Stimulated activated naive CD4-positive, alpha-beta T cell (primary cell): ENCODE data around the gene ABCC2.
"Not testable (repeated sequence)": the region's sequence is repeated elsewhere in the genome, so short reads cannot be mapped to it uniquely, and the experiment has no call there.

Source experiments
- DNase-seq, 6 experiments: peaks; one replicate each; lab custom pipeline; 2025; lab: John Stamatoyannopoulos, UW

ABCC2 gene

DNA sequence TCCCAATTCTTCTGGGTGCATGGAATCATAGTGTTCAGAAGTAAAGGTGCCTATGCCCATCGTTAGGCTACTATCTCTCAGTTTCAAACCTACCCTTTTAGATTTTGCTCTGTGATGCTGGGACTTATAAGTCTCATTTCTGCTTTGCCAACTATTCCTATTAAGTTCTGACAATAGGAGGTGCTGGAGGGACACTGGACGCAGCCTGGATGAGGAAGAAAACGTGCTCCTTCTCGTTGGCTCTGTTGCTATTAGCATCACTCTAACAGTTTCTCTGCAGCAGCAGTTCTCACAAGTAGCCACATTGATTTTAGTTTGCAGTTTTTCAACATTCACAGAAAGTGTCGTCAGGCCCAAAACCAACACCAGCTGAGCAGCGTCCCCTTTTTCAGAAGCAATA is 72.4 kb downstream of the ABCC2 start:
- DNase-seq, result no peak

DNA sequence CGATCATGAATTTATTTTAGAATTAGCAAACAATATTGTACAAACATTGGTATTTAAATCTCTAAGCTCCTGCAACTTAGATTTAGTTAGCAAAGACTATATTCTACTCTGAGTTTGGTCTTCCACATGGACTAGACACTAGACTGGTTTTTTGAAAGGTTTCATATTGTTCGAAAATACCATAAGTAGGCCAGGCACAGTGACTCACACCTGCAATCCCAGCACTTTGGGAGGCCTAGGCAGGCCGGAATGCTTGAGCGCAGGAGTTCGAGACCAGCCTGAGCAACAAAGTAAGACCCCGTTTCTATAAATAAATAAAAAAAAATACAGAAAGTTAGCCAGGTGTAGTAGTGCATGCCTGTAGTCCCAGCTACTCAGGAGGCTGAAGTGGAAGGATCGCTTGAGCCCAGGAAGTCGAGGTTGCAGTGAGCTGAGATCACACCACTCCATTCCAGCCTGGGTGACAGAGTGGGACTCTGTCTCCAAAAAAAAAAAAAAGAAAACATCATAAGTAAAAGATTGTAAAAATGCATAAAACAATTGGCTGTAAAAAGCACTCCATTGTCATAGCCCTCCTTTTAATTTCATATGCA is 73.1 kb downstream of the ABCC2 start:
- DNase-seq, result no peak

DNA sequence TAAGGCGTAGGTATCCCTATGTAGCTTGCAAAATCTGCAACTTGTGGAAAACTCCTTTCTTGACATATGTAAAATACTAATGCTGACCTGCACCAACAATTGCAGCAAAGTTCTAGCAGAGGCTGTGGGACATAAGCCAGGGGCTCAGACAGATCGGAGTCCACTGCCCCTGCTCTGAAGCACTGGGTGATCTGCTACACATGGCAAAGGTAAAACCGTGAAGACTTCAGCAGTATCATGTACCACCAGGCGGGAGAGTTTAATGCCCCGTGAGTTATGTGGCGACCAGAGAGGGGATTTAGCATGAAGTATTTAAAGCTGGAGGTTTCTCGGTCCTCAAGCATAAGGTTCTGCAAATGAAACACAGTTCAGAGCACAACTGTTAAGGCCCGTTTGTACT is 76.4 kb downstream of the ABCC2 start:
- no peak for DNase-seq

DNA sequence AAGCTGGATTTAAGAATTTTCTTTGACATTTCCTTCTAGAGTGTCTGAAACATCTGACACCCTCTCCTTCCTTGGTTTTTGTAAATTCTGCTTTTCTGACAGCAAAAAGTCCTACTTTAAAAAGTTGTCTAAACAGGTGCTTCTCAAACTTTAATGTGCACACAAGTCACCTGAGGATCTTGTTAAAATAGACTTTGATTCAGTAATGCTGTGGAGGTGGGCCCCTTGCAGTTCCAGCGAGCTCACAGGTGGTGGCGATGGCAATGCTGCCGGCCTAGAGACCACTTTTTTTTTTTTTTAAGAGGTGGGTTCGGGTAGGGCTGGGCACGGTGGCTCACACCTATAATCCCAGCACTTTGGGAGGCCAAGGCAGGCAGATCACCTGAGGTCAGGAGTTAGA is 77.1 kb downstream of the ABCC2 start:
- no peak for DNase-seq

DNA sequence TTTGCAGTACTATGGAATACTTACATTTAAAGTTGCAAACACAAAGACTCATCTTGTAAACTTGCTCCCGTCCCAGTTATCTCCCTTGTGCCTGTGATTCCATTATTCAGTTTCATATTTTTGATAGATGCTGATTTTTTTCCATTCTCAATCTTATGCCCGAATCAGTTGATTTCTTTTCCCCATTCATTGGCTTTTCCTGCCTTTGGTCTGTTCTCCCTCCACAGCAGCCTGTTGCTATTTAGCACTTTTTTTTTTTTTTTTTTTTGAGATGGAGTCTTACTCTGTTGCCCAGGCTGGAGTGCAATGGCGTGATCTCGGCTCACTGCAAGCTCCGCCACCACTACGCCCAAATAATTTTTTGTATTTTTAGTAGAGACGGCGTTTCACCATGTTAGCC is 78.0 kb downstream of the ABCC2 start:
- DNase-seq, result no peak

DNA sequence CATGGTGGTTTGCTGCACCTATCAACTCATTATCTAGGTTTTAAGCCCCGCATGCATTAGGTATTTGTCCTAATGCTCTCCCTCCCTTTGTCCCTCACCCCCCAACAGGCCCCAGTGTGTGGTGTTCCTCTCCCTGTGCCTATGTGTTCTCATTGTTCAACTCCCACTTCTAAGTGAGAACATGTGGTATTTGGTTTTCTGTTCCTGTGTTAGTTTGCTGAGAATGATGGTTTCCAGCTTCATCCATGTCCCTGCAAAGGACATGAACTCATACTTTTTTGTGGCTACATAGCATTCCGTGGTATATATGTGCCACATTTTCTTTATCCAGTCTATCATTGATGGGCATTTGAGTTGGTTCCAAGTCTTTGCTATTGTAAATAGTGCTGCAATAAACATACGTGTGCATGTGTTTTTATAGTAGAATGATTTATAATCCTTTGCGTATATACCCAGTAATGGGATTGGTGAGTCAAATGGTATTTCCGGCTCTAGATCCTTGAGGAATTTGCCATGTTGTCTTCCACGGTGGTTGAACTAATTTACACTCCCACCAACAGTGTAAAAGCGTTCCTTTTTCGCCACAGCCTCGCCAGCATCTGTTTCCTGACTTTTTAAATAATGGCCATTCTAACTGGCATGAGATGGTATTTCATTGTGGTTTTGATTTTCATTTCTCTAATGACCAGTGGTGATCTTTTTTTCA is 81.2 kb downstream of the ABCC2 start:
- not testable (repeated sequence) for DNase-seq

DNA sequence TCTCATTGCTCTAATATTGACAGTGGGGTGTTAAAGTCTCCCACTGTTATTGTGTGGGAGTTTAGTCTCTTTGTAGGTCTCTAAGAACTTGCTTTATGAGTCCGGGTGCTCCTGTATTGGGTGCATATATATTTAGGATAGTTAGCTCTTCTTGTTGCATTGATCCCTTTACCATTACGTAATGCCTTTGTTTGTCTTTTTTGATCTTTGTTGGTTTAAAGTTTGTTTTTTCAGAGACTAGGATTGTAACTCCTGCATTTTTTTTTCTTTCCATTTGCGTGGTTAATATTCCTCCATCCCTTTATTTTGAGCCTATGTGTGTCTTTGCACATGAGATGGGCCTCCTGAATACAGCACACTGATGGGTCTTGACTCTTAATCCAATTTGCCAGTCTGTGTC is 84.8 kb downstream of the ABCC2 start:
- DNase-seq, result not testable (repeated sequence)

DNA sequence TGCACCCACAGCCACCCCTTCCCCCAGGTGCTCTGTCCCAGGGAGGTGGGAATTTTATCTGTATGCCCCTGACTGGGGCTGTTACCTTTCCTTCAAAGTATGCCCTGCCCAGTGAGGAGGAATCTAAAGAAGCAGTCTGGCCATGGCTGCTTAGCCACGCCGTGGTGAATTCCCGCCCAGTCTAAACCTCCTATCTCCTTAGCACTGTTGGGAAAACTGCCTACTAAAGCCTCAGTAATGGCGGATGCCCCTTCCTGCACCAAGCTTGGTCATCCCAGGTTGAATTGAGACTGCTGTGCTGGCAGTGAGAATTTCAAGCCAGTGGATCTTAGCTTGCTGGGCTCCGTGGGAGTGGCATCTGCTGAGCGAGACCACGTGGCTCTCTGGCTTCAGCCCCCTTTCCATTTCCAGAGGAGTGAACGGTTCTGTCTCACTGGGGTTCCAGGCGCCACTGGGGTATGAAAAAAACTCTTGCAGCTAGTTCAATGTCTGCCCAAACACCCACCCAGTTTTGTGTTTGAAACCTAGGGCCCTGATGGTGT is 87.2 kb downstream of the ABCC2 start:
- no peak for DNase-seq

DNA sequence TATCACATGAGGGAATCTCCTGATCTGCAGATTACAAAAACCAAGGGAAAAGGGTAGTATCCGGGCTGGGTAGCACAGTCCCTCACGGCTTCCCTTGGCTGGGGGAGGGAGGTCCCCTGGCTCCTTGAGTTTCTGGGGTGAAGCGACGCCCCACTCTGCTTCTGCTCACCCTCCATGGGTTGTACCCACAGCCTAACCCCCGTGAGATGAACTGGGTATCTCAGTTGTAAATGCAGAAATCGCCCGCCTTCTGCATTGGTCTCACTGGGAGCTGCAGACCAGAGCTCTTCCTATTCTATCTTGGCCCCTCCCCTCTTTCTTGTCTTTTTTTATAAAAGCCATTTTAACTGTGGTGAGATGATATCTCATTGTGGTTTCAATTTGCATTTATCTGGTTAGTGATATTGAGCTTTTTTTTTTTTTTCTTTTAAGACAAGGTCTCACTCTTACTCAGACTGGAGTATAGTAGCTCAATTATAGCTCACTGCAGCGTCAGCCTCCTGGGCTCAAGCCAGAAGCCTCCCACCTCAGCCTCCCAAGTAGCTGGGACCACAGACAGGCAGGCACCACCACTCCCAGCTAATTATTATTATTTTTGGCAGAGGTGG is 87.8 kb downstream of the ABCC2 start:
- DNase-seq, result peak in 4 of 6 experiments; percentile 12 to 60 (median 57)

DNA sequence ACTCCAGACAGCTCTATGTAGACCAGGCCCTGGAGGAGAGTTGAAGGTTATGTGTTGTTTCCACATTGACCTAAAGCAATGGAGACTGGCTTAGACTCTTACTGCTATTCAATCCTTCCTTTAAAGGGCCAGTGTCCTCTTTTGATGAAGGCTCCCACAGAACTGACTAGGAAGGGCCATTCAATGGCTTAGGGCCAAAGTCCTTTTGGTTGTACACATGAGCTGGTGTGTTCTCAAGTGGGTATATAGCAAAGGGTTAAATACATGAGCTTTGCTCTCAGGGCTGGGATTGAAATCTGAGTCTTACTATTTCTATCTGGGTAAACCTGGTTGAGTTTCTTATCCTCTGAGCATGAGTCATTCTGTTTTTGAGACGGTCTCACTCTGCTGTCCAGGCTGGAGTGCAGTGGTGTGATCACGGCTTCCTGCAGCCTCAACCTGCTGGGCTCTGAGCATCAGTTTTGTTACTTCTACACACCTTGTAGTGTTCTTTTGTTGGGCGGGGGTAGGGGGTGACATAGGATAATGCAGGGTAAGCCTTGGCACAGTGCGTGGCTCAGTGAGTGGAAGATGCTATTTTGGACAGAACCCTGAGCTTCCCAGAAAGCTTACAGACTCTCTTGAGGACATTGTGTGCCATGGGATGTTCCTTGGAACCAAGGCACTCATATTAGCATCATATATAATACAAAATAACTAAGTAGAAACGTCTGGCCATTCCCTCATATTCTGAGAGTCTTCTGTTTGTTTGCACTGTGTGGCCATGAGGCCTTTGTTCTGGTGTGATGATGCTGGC is 90.1 kb downstream of the ABCC2 start:
- no peak for DNase-seq

DNA sequence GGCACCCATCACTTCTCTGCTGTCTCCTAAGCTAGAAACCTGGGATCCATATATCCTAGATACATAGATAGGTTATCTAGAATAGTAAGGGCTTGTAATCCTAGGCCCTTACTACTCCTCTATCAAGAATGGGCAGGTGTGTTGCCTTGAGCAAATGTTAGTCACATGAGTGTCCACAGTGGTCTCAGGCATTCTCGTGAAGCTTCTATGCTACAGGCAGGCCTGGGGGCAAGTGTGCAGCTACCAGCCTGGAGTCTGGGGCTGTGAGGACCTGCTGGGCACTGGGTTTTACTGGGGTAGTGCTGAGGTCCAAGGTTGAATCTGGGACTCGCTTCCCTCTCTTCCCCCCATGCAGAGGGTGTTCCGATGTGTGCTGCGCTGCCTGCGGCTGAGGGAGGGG is 91.4 kb downstream of the ABCC2 start:
- no peak for DNase-seq

DNA sequence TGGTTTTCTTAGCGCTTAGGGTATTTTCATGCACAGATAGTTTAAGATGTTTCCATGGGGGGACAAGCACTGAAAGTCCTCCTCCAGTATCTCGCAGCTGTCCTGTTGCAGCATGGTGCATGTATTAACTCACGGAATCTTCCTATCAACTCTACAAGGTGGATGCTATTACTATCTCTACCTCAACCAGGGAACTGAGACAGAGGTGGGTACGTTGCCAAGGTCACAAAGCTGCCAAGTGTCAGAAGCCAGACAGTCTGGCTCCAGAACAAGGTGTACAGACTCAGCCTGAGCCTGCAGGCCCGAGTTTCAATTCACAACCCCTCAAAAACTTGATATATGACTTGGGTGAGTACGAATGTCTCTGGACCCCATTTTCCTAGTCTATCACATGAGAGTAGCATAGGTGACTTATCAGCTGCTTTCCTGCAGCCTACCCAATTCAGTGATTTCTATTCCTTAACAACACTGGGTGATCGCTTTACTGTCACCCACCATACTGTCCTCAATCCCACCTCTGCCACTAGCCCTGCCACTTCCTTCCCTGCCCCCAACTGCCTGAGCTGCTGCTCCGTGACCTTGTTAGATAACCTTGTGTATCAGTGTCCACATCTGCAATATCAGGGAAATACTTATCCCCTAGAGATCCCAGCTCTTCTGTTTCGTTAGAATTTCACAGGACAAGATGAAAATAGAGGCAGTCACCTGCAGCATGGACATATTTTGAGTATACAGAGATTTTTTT is 92.1 kb downstream of the ABCC2 start:
- DNase-seq, result no peak

DNA sequence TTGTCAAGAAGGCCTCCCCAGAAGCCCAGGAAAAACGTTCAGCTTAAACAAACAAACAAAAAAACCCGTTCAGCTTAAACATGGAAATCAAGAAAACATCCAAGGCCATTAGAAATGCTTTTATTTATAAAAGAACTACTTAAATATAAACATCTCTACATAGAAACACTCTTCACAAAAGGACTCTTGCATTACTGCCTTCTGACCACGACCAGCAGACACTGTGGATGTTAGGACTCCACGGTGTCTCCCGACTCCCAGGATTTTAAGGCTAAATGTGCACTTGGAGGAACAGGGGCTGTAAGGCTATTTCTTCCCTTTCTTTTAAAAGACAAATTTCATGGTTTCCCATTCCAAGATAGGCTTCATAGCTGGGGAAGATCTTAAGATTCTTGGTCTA is 93.0 kb downstream of the ABCC2 start:
- no peak for DNase-seq

DNA sequence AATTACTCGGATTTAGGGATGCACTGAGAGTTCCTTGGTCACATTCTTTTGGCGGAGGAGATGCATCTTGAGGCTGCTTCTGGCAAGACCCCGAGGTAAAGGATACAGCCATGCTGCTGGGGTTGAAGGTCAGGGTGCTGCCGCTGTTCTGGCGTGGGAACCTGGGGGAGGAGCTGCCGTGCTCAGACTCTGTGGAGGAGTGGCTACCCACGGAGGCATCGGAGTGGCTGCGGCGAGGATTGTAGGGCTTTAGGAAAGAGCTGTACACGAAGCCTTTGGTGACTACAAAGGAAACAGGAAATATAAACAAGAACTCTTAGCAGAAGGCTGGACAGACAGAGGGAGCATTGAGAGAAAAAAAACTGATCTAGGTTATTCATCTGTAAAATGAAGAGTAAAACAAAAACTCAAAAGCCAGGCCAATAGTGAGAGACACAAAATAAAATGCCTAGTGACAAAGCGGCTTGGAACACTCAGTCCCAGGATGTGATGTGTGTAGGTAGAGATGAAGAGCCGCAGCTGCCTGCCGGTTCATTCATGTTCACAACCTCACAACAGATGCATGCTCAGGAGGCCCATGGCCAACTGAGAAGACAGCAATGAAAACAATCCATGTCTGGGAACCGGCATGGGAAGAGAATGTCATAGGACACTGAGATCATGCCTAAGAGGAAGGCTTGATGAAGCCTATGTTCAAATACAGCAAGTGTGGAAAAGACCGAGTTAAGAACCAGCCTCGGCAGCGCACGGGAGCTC is 97.8 kb downstream of the ABCC2 start:
- no peak for DNase-seq

DNA sequence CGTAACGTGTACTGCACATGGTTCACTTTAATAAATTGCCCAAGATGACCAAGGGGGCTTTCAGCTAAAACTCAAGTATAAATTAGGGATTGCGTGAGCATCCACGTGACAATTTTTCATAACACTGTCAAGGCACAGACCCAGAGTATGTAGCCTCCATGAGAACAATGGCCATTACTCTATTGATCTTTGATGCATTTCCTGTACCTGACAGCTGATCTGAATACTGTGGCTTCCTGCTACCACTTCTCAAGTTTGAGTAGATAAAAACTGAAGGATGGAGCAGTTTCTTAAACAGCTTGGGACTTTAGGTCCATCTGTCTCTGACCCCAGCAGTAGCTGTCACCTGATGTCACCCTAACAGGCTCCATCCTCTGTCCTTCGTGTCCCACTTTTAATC is 98.9 kb downstream of the ABCC2 start:
- peak in 1 of 6 experiments; percentile 4 for DNase-seq

DNA sequence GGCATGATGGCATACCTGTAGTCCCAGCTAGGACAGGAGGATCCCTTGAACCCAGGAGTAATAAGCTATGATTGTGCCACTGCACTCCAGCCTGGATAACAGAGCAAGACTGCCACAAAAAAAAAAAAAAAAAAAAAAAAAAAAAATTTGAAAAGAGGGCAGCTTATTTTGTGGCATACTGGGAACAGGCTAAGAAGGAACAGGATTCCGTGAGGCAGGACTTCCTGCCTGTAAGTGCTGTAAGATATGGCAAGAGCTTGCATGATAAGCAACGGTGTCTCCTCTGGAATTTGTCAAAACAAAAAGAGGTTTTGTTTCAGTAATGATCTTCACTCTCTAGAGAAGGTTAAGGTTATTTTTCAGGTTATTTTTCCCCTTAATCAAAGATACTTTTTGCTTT is 101.1 kb downstream of the ABCC2 start:
- no peak for DNase-seq

DNA sequence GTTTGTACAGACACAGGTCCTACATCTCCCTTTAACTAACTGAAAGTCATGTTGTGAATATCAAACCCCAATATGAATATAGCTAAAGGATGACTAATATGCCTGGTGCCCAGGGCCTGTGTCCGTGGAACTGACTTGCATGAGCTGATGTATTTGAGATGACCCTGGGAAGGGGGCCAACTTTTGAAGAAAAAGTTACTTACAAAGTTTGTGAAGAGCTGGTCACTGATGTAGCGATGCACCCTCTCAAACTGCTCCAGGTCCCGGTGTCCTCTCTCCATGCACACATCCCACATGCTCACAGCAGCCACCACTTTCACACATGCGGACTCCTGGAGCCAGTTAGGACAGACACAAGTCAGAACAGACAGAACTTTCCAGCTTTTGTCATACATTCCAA is 106.2 kb downstream of the ABCC2 start:
- DNase-seq, result no peak

DNA sequence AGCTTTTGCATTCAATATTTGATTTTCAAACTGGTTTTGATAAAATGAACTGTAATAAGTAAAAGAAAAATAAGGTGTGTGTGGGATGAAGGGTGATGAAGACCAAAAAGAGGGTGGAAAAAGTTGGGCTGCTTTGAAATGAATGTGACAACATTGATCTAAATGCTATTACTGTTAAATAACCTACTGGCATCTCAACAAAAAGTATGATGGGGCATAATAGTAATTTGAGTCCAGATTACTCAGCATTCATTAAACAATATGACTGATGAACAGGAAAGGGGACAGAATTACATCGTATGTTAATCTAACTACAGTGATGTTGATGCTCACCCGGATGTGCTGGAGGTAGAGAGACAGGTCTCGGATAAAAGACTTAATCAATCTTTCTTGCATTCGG is 112.2 kb downstream of the ABCC2 start:
- DNase-seq, result no peak

DNA sequence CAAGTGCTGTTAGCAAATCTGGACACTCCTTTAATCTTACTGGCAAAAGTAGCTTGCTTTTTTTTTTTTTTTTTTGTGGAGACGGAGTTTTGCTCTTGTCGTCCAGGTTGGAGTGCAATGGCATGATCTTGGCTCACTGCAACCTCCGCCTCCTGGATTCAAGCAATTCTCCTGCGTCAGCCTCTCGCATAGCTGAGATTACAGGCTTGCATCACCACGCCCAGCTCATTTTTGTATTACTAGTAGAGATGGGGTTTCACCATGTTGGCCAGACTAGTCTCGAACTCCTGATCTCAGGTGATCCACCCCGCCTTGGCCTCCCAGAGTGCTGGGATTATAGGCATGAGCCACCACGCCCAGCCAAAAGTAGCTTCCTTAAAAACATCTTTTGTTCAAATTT is 112.6 kb downstream of the ABCC2 start:
- not testable (repeated sequence) for DNase-seq

DNA sequence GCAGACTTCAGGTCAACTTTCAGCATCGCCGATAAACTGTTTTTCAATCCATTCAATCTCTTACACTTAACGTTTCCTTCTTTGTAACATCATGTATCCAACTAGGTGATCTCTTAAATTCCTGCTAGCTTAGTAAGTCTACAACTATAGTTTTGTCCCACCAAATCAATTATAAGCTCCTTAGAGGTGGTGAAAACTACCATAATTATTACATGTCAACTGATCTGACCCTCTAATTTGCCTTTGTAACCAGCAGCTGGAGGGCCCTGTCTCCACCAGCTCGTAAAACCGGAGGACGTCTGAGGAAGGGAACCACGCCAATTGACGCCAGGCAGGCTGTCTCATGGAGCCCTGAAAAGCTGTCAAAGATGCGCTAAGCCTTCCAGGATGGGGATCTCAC is 113.4 kb downstream of the ABCC2 start:
- DNase-seq, result no peak
